IMR-90 (cell line): ENCODE measurements around the gene LDLRAD4. TPM values are rescaled to one million over a fixed set of nuclear protein-coding genes. Genes with fewer than 3 reads are reported as not detected.
A peak's percentile ranks its signal among the peaks of the same experiment; 100 is the strongest.

ENCODE experiments used
- ATAC-seq: fragments of 200-7000 bp; cut with Tn5 transposase; 2 replicates; pipeline ENCODE4 v1.9.1; 2020; ENCODE audit warnings: low read depth, mild to moderate bottlenecking, moderate library complexity
- BruUV-seq: library from RNA; stranded (reverse); fragments of 400-500 nt; replicated peaks from 2 replicates; lab custom pipeline; 2021; lab: Mats Ljungman, UMichigan
- CTCF ChIA-PET: fragments of 300-600 bp; formaldehyde crosslinking; extraction: SDS; loops from one replicate; lab custom pipeline; 2021; ENCODE audit warnings: antibody characterized with exemption; lab: Yijun Ruan, JAX
- POLR2A ChIA-PET: fragments of 300-600 bp; sonication (Branson Sonifier 250); formaldehyde crosslinking; loops from one replicate; lab custom pipeline; 2022; ENCODE audit warnings: antibody characterized with exemption; ENCODE audit not compliant: unreplicated experiment; lab: Charles Lee
- DNase-seq: peaks from one replicate; pipeline ENCODE4 v3.0.0; 2013
- H2AFZ ChIP-seq: replicated peaks from 2 replicates; pipeline ENCODE3; 2013; ENCODE audit warnings: low read length, mild to moderate bottlenecking; ENCODE audit not compliant: poor library complexity
- H2AK5ac ChIP-seq: 2 replicates; pipeline ENCODE4 v1.6.1; 2013; ENCODE audit warnings: low read depth, low read length, inconsistent platforms
- H2AK9ac ChIP-seq: replicated peaks from 2 replicates; pipeline ENCODE3; 2013; ENCODE audit warnings: mild to moderate bottlenecking, low read depth, low read length, moderate library complexity; ENCODE audit not compliant: poor library complexity
- H2BK120ac ChIP-seq: 2 replicates; pipeline ENCODE4 v1.6.1; 2013; ENCODE audit warnings: low read depth, low read length, inconsistent platforms
- H2BK15ac ChIP-seq: 3 replicates; pipeline ENCODE4 v1.6.1; 2013; ENCODE audit warnings: low read depth, low read length, inconsistent platforms
- H2BK20ac ChIP-seq: 2 replicates; pipeline ENCODE4 v1.6.1; 2013; ENCODE audit warnings: low read depth, mild to moderate bottlenecking, inconsistent platforms, low read length, moderate library complexity
- H2BK5ac ChIP-seq: 2 replicates; pipeline ENCODE4 v1.6.1; 2013; ENCODE audit warnings: mild to moderate bottlenecking, low read depth, low read length, inconsistent platforms; ENCODE audit not compliant: poor library complexity, severe bottlenecking
- H3K14ac ChIP-seq: replicated peaks from 2 replicates; pipeline ENCODE4 v1.6.1; 2013; ENCODE audit warnings: low read depth, low read length, inconsistent platforms
- H3K18ac ChIP-seq: 2 replicates; pipeline ENCODE4 v1.6.1; 2013; ENCODE audit warnings: low read depth, low read length, control low read depth
- H3K23ac ChIP-seq: 2 replicates; pipeline ENCODE4 v1.6.1; 2013; ENCODE audit warnings: low read depth, low read length, inconsistent platforms
- H3K27ac ChIP-seq: 2 replicates; pipeline ENCODE4 v1.5.1; 2013; ENCODE audit warnings: mild to moderate bottlenecking, control low read depth, low read length; ENCODE audit not compliant: insufficient read depth
- H3K27me3 ChIP-seq: 2 replicates; pipeline ENCODE4 v1.6.1; 2013; ENCODE audit warnings: low read length; ENCODE audit not compliant: control insufficient read depth, insufficient read depth
- H3K36me3 ChIP-seq: 2 replicates; pipeline ENCODE4 v1.6.1; 2013; ENCODE audit warnings: low read length, mixed read lengths; ENCODE audit not compliant: control insufficient read depth, insufficient read depth
- H3K4ac ChIP-seq: 2 replicates; pipeline ENCODE4 v1.6.1; 2013; ENCODE audit warnings: low read depth, low read length, inconsistent platforms
- H3K4me1 ChIP-seq: 2 replicates; pipeline ENCODE4 v1.6.1; 2013; ENCODE audit warnings: low read length, mixed read lengths; ENCODE audit not compliant: control insufficient read depth, insufficient read depth
- H3K4me2 ChIP-seq: 2 replicates; pipeline ENCODE4 v1.6.1; 2013; ENCODE audit warnings: low read depth, mild to moderate bottlenecking, control low read depth, low read length, moderate library complexity
- H3K4me3 ChIP-seq: 2 replicates; pipeline ENCODE4 v1.5.1; 2013; ENCODE audit warnings: low read depth, mild to moderate bottlenecking, control low read depth, low read length, moderate library complexity; ENCODE audit not compliant: insufficient read depth
- H3K56ac ChIP-seq: 2 replicates; pipeline ENCODE4 v1.6.1; 2013; ENCODE audit warnings: low read length, inconsistent platforms; ENCODE audit not compliant: insufficient read depth; ENCODE audit errors: extremely low read depth
- H3K79me1 ChIP-seq, 2 experiments: 2 replicates each; pipeline ENCODE4 v1.6.1; 2013; ENCODE audit warnings: low read length in 2 of 2, inconsistent platforms in 1 of 2, low read depth in 1 of 2
- H3K9ac ChIP-seq: 2 replicates; pipeline ENCODE4 v1.6.1; 2013; ENCODE audit warnings: low read depth, low read length, control low read depth
- H3K9me1 ChIP-seq: 2 replicates; pipeline ENCODE4 v1.6.1; 2013; ENCODE audit warnings: low read length, inconsistent platforms; ENCODE audit not compliant: insufficient read depth
- H3K9me3 ChIP-seq: 2 replicates; pipeline ENCODE4 v1.6.1; 2013; ENCODE audit warnings: low read length; ENCODE audit not compliant: control insufficient read depth, insufficient read depth
- H4K20me1 ChIP-seq: 2 replicates; pipeline ENCODE4 v1.6.1; 2013; ENCODE audit warnings: low read length, inconsistent platforms; ENCODE audit not compliant: insufficient read depth
- H4K5ac ChIP-seq: 2 replicates; pipeline ENCODE4 v1.6.1; 2013; ENCODE audit warnings: mild to moderate bottlenecking, low read depth, low read length, control low read depth
- H4K8ac ChIP-seq, 2 experiments: 2 replicates each; pipeline ENCODE4 v1.6.1; 2013; ENCODE audit warnings: low read depth in 2 of 2, low read length in 2 of 2, control low read depth in 1 of 2, inconsistent platforms in 1 of 2
- H4K91ac ChIP-seq: 2 replicates; pipeline ENCODE4 v1.6.1; 2013; ENCODE audit warnings: low read depth, low read length, inconsistent platforms; ENCODE audit not compliant: insufficient read depth
- BHLHE40 ChIP-seq: fragments of 150-350 bp; IDR thresholded peaks from 2 replicates; pipeline ENCODE4 v1.6.1; 2016; ENCODE audit warnings: mild to moderate bottlenecking, low read depth, low read length
- MAFK ChIP-seq: IDR thresholded peaks from 2 replicates; pipeline ENCODE4 v1.6.1; 2012; ENCODE audit warnings: low read depth, low read length, improper control_type of control experiment
- POLR2A ChIP-seq: IDR thresholded peaks from 2 replicates; pipeline ENCODE4 v1.6.1; 2012; ENCODE audit warnings: mild to moderate bottlenecking, low read depth, low read length
- RAD21 ChIP-seq: IDR thresholded peaks from 2 replicates; pipeline ENCODE4 v1.6.1; 2012; ENCODE audit warnings: low read length, improper control_type of control experiment
- SMC3 ChIP-seq: fragments of 150-350 bp; IDR thresholded peaks from 2 replicates; pipeline ENCODE4 v1.6.1; 2016; ENCODE audit warnings: low read depth, mild to moderate bottlenecking, antibody characterized with exemption, low read length, moderate library complexity
- WGBS, 2 experiments: methylation state at CpG; one replicate each; pipeline versions ENCODE4 v1.1.5 to v1.1.7; 2013; ENCODE audit warnings: missing lambda C conversion rate in 2 of 2; ENCODE audit not compliant: insufficient read length in 1 of 2; ENCODE audit errors: extremely low coverage in 2 of 2; 5-methylcytosine and 5-hydroxymethylcytosine counted together
- dilution Hi-C: fragments of 300-500 bp; cut with HindIII; formaldehyde crosslinking; loops from one replicate; pipeline ENCODE4 v1.14.3; 2018; ENCODE audit warnings: low sequenced_read_pairs; ENCODE audit not compliant: unreplicated experiment
- in situ Hi-C: fragments of 300-500 bp; cut with MboI; formaldehyde crosslinking; loops from 3 replicates; pipeline ENCODE4 v1.14.3; 2019; ENCODE audit warnings: low sequenced_read_pairs, inconsistent platforms, mixed read lengths
- intact Hi-C: fragments of 100-400 bp; cut with micrococcal nuclease; formaldehyde crosslinking; loops from 2 replicates; pipeline ENCODE4 v1.10.0; 2022
- polyA plus RNA-seq, 3 experiments: library from polyadenylated mRNA; depleted of rRNA; stranded (reverse); fragments of >200 nt; gene quantifications; 2 replicates each; pipeline ENCODE4 v1.2.3, GENCODE V29; 2012; ENCODE audit warnings: low replicate concordance in 1 of 3
- total RNA-seq: library from RNA; depleted of rRNA; stranded (reverse); fragments of >200 nt; gene quantifications from 2 replicates; pipeline ENCODE4 v1.2.3, GENCODE V29; 2012

LDLRAD4 gene
- total and polyA plus RNA-seq, 2 of the 4 experiments (the other 2 are of a cell fraction), result not detected

DNA sequence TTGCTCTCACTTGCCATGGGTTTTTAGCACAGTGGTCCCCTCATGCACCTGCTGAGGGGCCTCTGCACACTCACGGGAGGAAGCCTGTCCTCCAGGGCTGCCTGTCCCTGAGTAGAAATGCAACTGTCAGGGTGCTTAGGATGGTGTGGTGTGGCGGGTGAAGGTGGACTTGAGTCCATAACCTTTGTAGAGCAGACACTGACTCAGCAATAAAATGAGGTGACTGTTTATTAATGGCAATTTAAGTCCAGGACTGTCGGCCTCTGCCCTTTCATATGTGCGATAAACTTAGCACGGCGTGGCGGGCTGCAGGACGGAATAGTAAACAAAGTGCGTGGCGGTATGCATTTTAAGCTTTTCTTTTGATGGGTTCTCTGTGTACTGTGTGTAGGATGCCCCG, 188.2 kb downstream of the LDLRAD4 start:
- Histone ChIP-seq H3K9me1 (no peaks in the 10 kb centered on the region), H2BK120ac (no peak overlapping the region), H2BK5ac (no peak overlapping the region), H3K14ac (no peak overlapping the region), H3K9me3 (no peaks in the 10 kb centered on the region), H4K5ac (no peak overlapping the region), H3K4me1 (no peaks in the 10 kb centered on the region), H2AK9ac (no peak overlapping the region), H3K4me2 (no peak overlapping the region), H2BK15ac (no peak overlapping the region), H3K56ac (no peak overlapping the region), H4K20me1 (no peaks in the 10 kb centered on the region), H2AK5ac (no peak overlapping the region), H4K91ac (no peak overlapping the region), H3K4me3 (no peak overlapping the region), H2AFZ (no peak overlapping the region), H3K18ac (no peak overlapping the region), H3K27ac (no peak overlapping the region), H3K9ac (no peak overlapping the region), H3K23ac (no peak overlapping the region), H4K8ac (no peak overlapping the region), H2BK20ac (no peak overlapping the region), H3K36me3 (no peaks in the 10 kb centered on the region), H3K4ac (no peak overlapping the region), H3K27me3 (no peaks in the 10 kb centered on the region; the same call in 1 of the 2 replicates), H3K79me1 (no peaks in the 10 kb centered on the region)
- ChIA-PET CTCF (no interaction called here), POLR2A (no interaction called here)
- dilution Hi-C loops, result no loop called here
- BruUV-seq, result no TSS peak
- ATAC-seq (no peak), DNase-seq (no peak)
- WGBS, 2 experiments, result 36% methylated on average over 8 of the region's 11 CpGs; no CpG with 5 or more reads in 1 of the 2 experiments
- in situ Hi-C loops, result no loop called here
- TF ChIP-seq BHLHE40 (no peak), SMC3 (no peak), MAFK (peak; percentile 47; the same call in 1 of the 2 replicates), POLR2A (no peak), RAD21 (no peak)
- intact Hi-C loops, result no loop called here
